Endothelial cell of umbilical vein (primary cell): ENCODE measurements around the gene DHRS2. TPM values are rescaled to one million over a fixed set of nuclear protein-coding genes. Genes with fewer than 3 reads are reported as not detected.

ENCODE experiments used
- BruUV-seq: library from RNA; stranded (reverse); fragments of 400-500 nt; replicated peaks from 2 replicates; lab custom pipeline; 2021; lab: Mats Ljungman, UMichigan
- CTCF ChIA-PET: fragments of 300-600, 350-600 bp; sonication (Branson Sonifier 250); formaldehyde crosslinking; loops from one replicate; lab custom pipeline; 2021; ENCODE audit warnings: antibody characterized with exemption, inconsistent platforms; lab: Charles Lee
- POLR2A ChIA-PET: fragments of 300-600, 350-600 bp; sonication (Branson Sonifier 250); formaldehyde crosslinking; loops from one replicate; lab custom pipeline; 2021; ENCODE audit warnings: antibody characterized with exemption, inconsistent platforms; lab: Charles Lee
- DNase-seq: peaks from one replicate; pipeline ENCODE4 v3.0.0-alpha.2; 2011; ENCODE audit warnings: low read depth, low spot score
- FAIRE-seq: peaks from 2 replicates; lab custom pipeline; 2011; peaks lifted over from hg19 to GRCh38; lab: Jason Lieb, UNC
- H2AFZ ChIP-seq: 2 replicates; pipeline ENCODE4 v1.6.0; 2012; ENCODE audit warnings: low read depth, low read length, control low read depth, inconsistent platforms
- H3K27ac ChIP-seq: 2 replicates; pipeline ENCODE4 v1.5.1; 2011; ENCODE audit warnings: low read depth, mild to moderate bottlenecking, control low read depth, low read length, moderate library complexity; ENCODE audit not compliant: insufficient read depth
- H3K27me3 ChIP-seq, 2 experiments: 2 replicates each; pipeline versions ENCODE4 v1.6.0 to v1.6.1; 2011; ENCODE audit warnings: low read length in 2 of 2, mixed read lengths in 1 of 2; ENCODE audit not compliant: control insufficient read depth in 2 of 2, insufficient read depth in 2 of 2
- H3K36me3 ChIP-seq, 2 experiments: 2 replicates in 1 of 2; 3 replicates in 1 of 2; pipeline ENCODE4 v1.5.1; 2011; ENCODE audit warnings: low read length in 2 of 2, mild to moderate bottlenecking in 1 of 2, moderate library complexity in 1 of 2; ENCODE audit not compliant: control insufficient read depth in 2 of 2, insufficient read depth in 2 of 2; ENCODE audit errors: extremely low read depth in 1 of 2
- H3K4me1 ChIP-seq: 3 replicates; pipeline ENCODE4 v1.5.1; 2011; ENCODE audit warnings: mild to moderate bottlenecking, low read length; ENCODE audit not compliant: control insufficient read depth, insufficient read depth; ENCODE audit errors: extremely low read depth
- H3K4me2 ChIP-seq: 2 replicates; pipeline ENCODE4 v1.6.1; 2011; ENCODE audit warnings: low read length, control low read depth, mixed read lengths; ENCODE audit not compliant: insufficient read depth
- H3K4me3 ChIP-seq, 3 experiments: fragments of 200-600 bp in 1 of 3; sonication (generic), shearing (Covaris generic) in 1 of 3; replicated peaks in 1 of 3; 2 replicates each; pipeline ENCODE4 v1.5.1; 2011 to 2016; ENCODE audit warnings: control low read depth in 3 of 3, low read length in 3 of 3, mild to moderate bottlenecking in 2 of 3, inconsistent platforms in 1 of 3, low read depth in 1 of 3, moderate library complexity in 1 of 3; ENCODE audit not compliant: insufficient read depth in 1 of 3
- H3K79me2 ChIP-seq: 2 replicates; pipeline ENCODE4 v1.6.0; 2012; ENCODE audit warnings: low read length, inconsistent platforms; ENCODE audit not compliant: control insufficient read depth, insufficient read depth
- H3K9ac ChIP-seq: replicated peaks from 2 replicates; pipeline ENCODE3; 2011; ENCODE audit warnings: low read length, control low read depth; ENCODE audit not compliant: insufficient read depth; ENCODE audit errors: extremely low read depth
- H3K9me1 ChIP-seq: replicated peaks from 3 replicates; pipeline ENCODE4 v1.6.0; 2011; ENCODE audit warnings: mild to moderate bottlenecking, low read length; ENCODE audit not compliant: control insufficient read depth, insufficient read depth; ENCODE audit errors: extremely low read depth
- H3K9me3 ChIP-seq: replicated peaks from 2 replicates; pipeline ENCODE4 v1.5.1; 2012; ENCODE audit warnings: low read length, inconsistent platforms; ENCODE audit not compliant: control insufficient read depth, insufficient read depth
- H4K20me1 ChIP-seq: replicated peaks from 2 replicates; pipeline ENCODE3; 2011; ENCODE audit warnings: mild to moderate bottlenecking, low read length; ENCODE audit not compliant: control insufficient read depth, insufficient read depth; ENCODE audit errors: extremely low read depth
- EZH2 ChIP-seq: IDR thresholded peaks from 2 replicates; pipeline ENCODE4 v1.6.1; 2012; ENCODE audit warnings: borderline replicate concordance, low read depth, mild to moderate bottlenecking, moderate library complexity, low read length, inconsistent platforms; ENCODE audit not compliant: severe bottlenecking
- FOS ChIP-seq: IDR thresholded peaks from 2 replicates; pipeline ENCODE4 v1.6.1; 2011; ENCODE audit warnings: mild to moderate bottlenecking, low read length, moderate library complexity, borderline replicate concordance; ENCODE audit not compliant: insufficient read depth
- GATA2 ChIP-seq: IDR thresholded peaks from 2 replicates; pipeline ENCODE4 v1.7.0; 2011; ENCODE audit warnings: low read depth, mild to moderate bottlenecking, moderate library complexity, mixed read lengths, low read length; ENCODE audit not compliant: insufficient read length, insufficient read depth
- JUN ChIP-seq: IDR thresholded peaks from 2 replicates; pipeline ENCODE4 v1.6.1; 2011; ENCODE audit warnings: borderline replicate concordance, low read depth; ENCODE audit not compliant: insufficient read length, insufficient read depth
- MYC ChIP-seq: IDR thresholded peaks from one replicate; pipeline ENCODE4 v1.6.1; 2011; ENCODE audit warnings: mild to moderate bottlenecking, low read depth, low read length
- POLR2A ChIP-seq: IDR thresholded peaks from 2 replicates; pipeline ENCODE4 v1.6.1; 2012; ENCODE audit warnings: low read depth, mild to moderate bottlenecking, control low read depth, low read length
- POLR2AphosphoS5 ChIP-seq: IDR thresholded peaks from 2 replicates; pipeline ENCODE4 v1.6.1; 2012; ENCODE audit warnings: low read depth, mild to moderate bottlenecking, control low read depth, low read length, moderate library complexity; ENCODE audit not compliant: insufficient read depth
- dilution Hi-C: fragments of 300-500 bp; cut with MboI; formaldehyde crosslinking; loops from one replicate; pipeline ENCODE4 v1.15.0; 2019; ENCODE audit warnings: low sequenced_read_pairs; ENCODE audit not compliant: extremely low pct_ligation_motif_present
- intact Hi-C: fragments of 100-400 bp; cut with micrococcal nuclease; formaldehyde crosslinking; loops from one replicate; pipeline ENCODE4 v1.10.0; 2022
- polyA plus RNA-seq, 4 experiments: library from polyadenylated mRNA; depleted of rRNA in 3 of 4; stranded (reverse) in 3 of 4; unstranded in 1 of 4; fragments of >200 nt; gene quantifications; 2 replicates each; pipeline versions ENCODE4 v1.2.1 to v1.2.3, GENCODE V29; 2011 to 2012; ENCODE audit warnings: missing spikeins in 1 of 4
- total RNA-seq: library from RNA; stranded (reverse); gene quantifications from 2 replicates; pipeline ENCODE4 v1.2.3, GENCODE V29; 2021
- TF ChIP-seq, protein P1 (sequence below): IDR thresholded peaks from 2 replicates; pipeline ENCODE4 v1.6.1; 2011; ENCODE audit not compliant: insufficient read depth, insufficient read length
- TF ChIP-seq, protein P2 (sequence below), 2 donors: IDR thresholded peaks; 1 replicate in 1 of 2; 2 replicates in 1 of 2; pipeline ENCODE4 v1.5.1; 2011; ENCODE audit warnings: low read length in 2 of 2, mild to moderate bottlenecking in 2 of 2, moderate library complexity in 2 of 2, control low read depth in 1 of 2, inconsistent platforms in 1 of 2, low read depth in 1 of 2; ENCODE audit not compliant: insufficient read depth in 1 of 2; ENCODE audit errors: extremely low read depth in 1 of 2

The DHRS2 gene
- total and polyA plus RNA-seq, 2 donors (not counting 3 experiments of a cell fraction or from before 2014, with no cell fraction given), result 0.10 TPM; not detected in 1

DNA sequence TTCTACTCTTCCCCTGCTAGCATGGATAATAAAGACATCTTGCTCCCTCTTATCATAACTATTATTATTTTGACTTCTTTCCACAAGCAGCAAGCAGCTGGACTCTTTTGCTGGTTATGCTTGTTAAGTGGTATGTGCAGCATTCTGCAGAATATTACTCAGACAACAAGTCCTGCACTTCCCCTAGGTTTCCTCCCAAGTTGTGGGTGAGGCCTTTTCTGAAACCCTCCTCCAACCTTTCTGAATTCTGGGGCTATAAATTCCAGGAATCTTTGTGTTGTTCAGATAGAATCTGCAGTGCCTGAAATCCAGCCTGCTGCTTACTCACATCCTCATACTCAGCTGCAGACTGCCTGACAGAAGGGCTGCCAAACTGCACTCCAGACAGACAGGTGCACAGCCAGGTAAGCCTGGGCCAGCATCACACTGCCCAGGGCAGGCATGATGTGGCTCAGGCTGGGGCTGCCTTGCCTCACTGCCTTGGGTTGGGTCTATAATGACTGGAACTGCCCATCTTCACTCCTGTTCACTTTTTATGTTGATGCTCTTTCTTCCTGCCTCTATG lies 6.2 kb upstream of the DHRS2 start:
- no peak overlapping the region for H3K9ac ChIP-seq
- dilution Hi-C loops (no loop called here), intact Hi-C loops (no loop called here)
- no peaks in the 10 kb centered on the region for H3K9me1 ChIP-seq
- no peak for DNase-seq
- H2AFZ ChIP-seq, result no peak overlapping the region
- BruUV-seq, result no TSS peak
- ChIA-PET CTCF (interaction anchor here (6.5 kb wide), 1 partner anchor 280 kb away, joined by 183 read pairs; no protein-coding TSS in a partner anchor), POLR2A (no interaction called here)
- FAIRE-seq, result no peak
- H3K36me3 ChIP-seq, result no peaks in the 10 kb centered on the region
- H4K20me1 ChIP-seq, result no peaks in the 10 kb centered on the region
- H3K79me2 ChIP-seq, result no peaks in the 10 kb centered on the region
- no peak overlapping the region for H3K4me2 ChIP-seq
- H3K27me3 ChIP-seq, result peaks cover 0 to 3% of the 10 kb centered on the region in 2 experiments
- no peaks in the 10 kb centered on the region for H3K9me3 ChIP-seq
- no peak overlapping the region for H3K4me3 ChIP-seq
- no peak overlapping the region for H3K27ac ChIP-seq
- TF ChIP-seq GATA2 (no peak), MYC (no peak), POLR2AphosphoS5 (no peak), EZH2 (no peak), FOS (no peak), JUN (no peak), POLR2A (no peak)
- TF ChIP-seq, protein P1, sequence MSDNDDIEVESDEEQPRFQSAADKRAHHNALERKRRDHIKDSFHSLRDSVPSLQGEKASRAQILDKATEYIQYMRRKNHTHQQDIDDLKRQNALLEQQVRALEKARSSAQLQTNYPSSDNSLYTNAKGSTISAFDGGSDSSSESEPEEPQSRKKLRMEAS, result no peak
- TF ChIP-seq, protein P2, sequence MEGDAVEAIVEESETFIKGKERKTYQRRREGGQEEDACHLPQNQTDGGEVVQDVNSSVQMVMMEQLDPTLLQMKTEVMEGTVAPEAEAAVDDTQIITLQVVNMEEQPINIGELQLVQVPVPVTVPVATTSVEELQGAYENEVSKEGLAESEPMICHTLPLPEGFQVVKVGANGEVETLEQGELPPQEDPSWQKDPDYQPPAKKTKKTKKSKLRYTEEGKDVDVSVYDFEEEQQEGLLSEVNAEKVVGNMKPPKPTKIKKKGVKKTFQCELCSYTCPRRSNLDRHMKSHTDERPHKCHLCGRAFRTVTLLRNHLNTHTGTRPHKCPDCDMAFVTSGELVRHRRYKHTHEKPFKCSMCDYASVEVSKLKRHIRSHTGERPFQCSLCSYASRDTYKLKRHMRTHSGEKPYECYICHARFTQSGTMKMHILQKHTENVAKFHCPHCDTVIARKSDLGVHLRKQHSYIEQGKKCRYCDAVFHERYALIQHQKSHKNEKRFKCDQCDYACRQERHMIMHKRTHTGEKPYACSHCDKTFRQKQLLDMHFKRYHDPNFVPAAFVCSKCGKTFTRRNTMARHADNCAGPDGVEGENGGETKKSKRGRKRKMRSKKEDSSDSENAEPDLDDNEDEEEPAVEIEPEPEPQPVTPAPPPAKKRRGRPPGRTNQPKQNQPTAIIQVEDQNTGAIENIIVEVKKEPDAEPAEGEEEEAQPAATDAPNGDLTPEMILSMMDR (IDR thresholded peaks at IDR 0.05; ENCODE audit: extremely low read depth in 1 of 2, insufficient read depth in 1 of 2, low read depth in 1 of 2, low read length in 2 of 2), result no peak
- H3K4me1 ChIP-seq, result no peaks in the 10 kb centered on the region
